Activated B cell treated with CpG ODN at 0.5 μM for 24 hours (primary cell): ENCODE data around the gene OBSCN. TPM values are rescaled to one million over a fixed set of nuclear protein-coding genes. Genes with fewer than 3 reads are reported as not detected.
A peak's percentile ranks its signal among the peaks of the same experiment; 100 is the strongest.

Experiments used
- ATAC-seq: fragments of 200-7000 bp; cut with Tn5 transposase; one replicate; pipeline ENCODE4 v1.10.0; 2021; ENCODE audit warnings: low read depth, mild to moderate bottlenecking, moderate library complexity
- CTCF ChIA-PET: fragments of 350-600 bp; sonication (Branson Sonifier 250); formaldehyde crosslinking; loops from one replicate; lab custom pipeline; 2021; ENCODE audit warnings: antibody characterized with exemption; lab: Charles Lee
- POLR2A ChIA-PET: fragments of 350-600 bp; sonication (Branson Sonifier 250); formaldehyde crosslinking; loops from one replicate; lab custom pipeline; 2021; ENCODE audit warnings: antibody characterized with exemption; lab: Charles Lee
- DNase-seq: peaks from one replicate; pipeline ENCODE4 v3.0.0; 2022
- H3K27ac Mint-ChIP-seq: one replicate; pipeline ENCODE4 v1.8.0; 2020; ENCODE audit warnings: mixed read lengths
- H3K27me3 Mint-ChIP-seq: one replicate; pipeline ENCODE4 v1.8.0; 2021; ENCODE audit warnings: mixed read lengths
- H3K36me3 Mint-ChIP-seq: one replicate; pipeline ENCODE4 v1.8.0; 2021; ENCODE audit warnings: low read depth, mixed read lengths
- H3K4me1 Mint-ChIP-seq: one replicate; pipeline ENCODE4 v1.8.0; 2021; ENCODE audit warnings: mixed read lengths
- H3K4me3 Mint-ChIP-seq: one replicate; pipeline ENCODE4 v1.8.0; 2020; ENCODE audit warnings: mild to moderate bottlenecking, mixed read lengths
- H3K9me3 Mint-ChIP-seq: one replicate; pipeline ENCODE4 v1.8.0; 2020; ENCODE audit warnings: mixed read lengths
- CTCF ChIP-seq: fragments of 200-600 bp; IDR thresholded peaks from one replicate; pipeline ENCODE4 v1.8.0; 2022; ENCODE audit warnings: antibody characterized with exemption, mild to moderate bottlenecking
- intact Hi-C: fragments of 100-400 bp; cut with micrococcal nuclease; formaldehyde crosslinking; loops from one replicate; pipeline ENCODE4 v1.15.1; 2024
- total RNA-seq: library from RNA; stranded (reverse); gene quantifications from 2 replicates; pipeline ENCODE4 v1.2.3, GENCODE V29; 2022

OBSCN gene
- total RNA-seq, 1 donor from 2014 or later = 19.8 TPM

- ChIA-PET CTCF (no interaction called here), POLR2A (no interaction called here)
- intact Hi-C loops = loop anchor here (2.0 to 10.0 kb wide), 4 partner anchors 194 to 658 kb away; partner anchors contain the start of genes RNF187 and TRIM11
- TF ChIP-seq CTCF = no peak
- Mint-ChIP-seq H3K4me1 (peaks cover 2% of the 10 kb centered on the region), H3K4me3 (peak overlapping the region; percentile 89), H3K36me3 (peaks cover 5% of the 10 kb centered on the region), H3K27ac (no peak overlapping the region), H3K27me3 (no peaks in the 10 kb centered on the region), H3K9me3 (no peaks in the 10 kb centered on the region)
- ATAC-seq (no peak), DNase-seq (no peak)
These were observed 4.6 kb downstream of the OBSCN start for GRCh38 chr1:228212415-228212965.

- TF ChIP-seq CTCF = no peak
- Mint-ChIP-seq H3K4me3 (peak overlapping the region; percentile 89), H3K27me3 (no peaks in the 10 kb centered on the region), H3K4me1 (peaks cover 2% of the 10 kb centered on the region), H3K36me3 (peaks cover 5% of the 10 kb centered on the region), H3K27ac (peak overlapping the region; percentile 30), H3K9me3 (no peaks in the 10 kb centered on the region)
- ChIA-PET CTCF (interaction anchor here (1.0 to 1.5 kb wide), 3 partner anchors 10 to 75 kb away, joined by 3 to 5 read pairs (median 4); no protein-coding TSS in a partner anchor), POLR2A (interaction anchor here (0.6 to 1.5 kb wide), 8 partner anchors 38 to 666 kb away, joined by 3 to 15 read pairs (median 4); partner anchors contain the start of genes IBA57, RNF187 and TRIM11)
- intact Hi-C loops = loop anchor here (1.0 to 10.0 kb wide), 12 partner anchors 48 to 658 kb away; partner anchors contain the start of genes ARF1, GUK1, IBA57 and MRPL55
- DNase-seq (peak; percentile 76), ATAC-seq (peak; percentile 97)
These were observed 5.4 kb downstream of the OBSCN start for GRCh38 chr1:228212966-228213844.

- Mint-ChIP-seq H3K36me3 (peaks cover 5% of the 10 kb centered on the region), H3K27me3 (no peaks in the 10 kb centered on the region), H3K4me3 (peak overlapping the region; percentile 64), H3K9me3 (no peaks in the 10 kb centered on the region), H3K27ac (no peak overlapping the region), H3K4me1 (peaks cover 2% of the 10 kb centered on the region)
- POLR2A ChIA-PET = interaction anchor here (0.6 to 1.5 kb wide), 5 partner anchors 48 to 273 kb away, joined by 4 to 15 read pairs (median 5); partner anchors contain the start of genes IBA57, RNF187 and TRIM11
- intact Hi-C loops = loop anchor here (1.0 to 10.0 kb wide), 12 partner anchors 49 to 659 kb away; partner anchors contain the start of genes ARF1, GUK1, IBA57 and MRPL55
- CTCF ChIA-PET = interaction anchor here (1.0 to 1.5 kb wide), 3 partner anchors 11 to 76 kb away, joined by 3 to 5 read pairs (median 4); no protein-coding TSS in a partner anchor
- ATAC-seq (no peak), DNase-seq (no peak)
- TF ChIP-seq CTCF = no peak
These were observed 6.3 kb downstream of the OBSCN start for GRCh38 chr1:228213917-228214808.

GRCh38 chr1:228214921-228215662, 7.2 kb downstream of the OBSCN start:
- Mint-ChIP-seq H3K36me3 (peaks cover 10% of the 10 kb centered on the region), H3K4me3 (no peak overlapping the region), H3K27me3 (no peaks in the 10 kb centered on the region), H3K9me3 (no peaks in the 10 kb centered on the region), H3K4me1 (peaks cover 2% of the 10 kb centered on the region), H3K27ac (no peak overlapping the region)
- ChIA-PET POLR2A (no interaction called here), CTCF (interaction anchor here (1.5 kb wide), 1 partner anchor 12 kb away, joined by 5 read pairs; no protein-coding TSS in a partner anchor)
- intact Hi-C loops = loop anchor here (10.0 kb wide), 2 partner anchors 270 to 660 kb away; partner anchors contain the start of gene RNF187
- DNase-seq (no peak), ATAC-seq (no peak)
- no peak for TF ChIP-seq CTCF
